H4 (cell line): ENCODE data around the gene TMA7. TPM values are rescaled to one million over a fixed set of nuclear protein-coding genes. Genes with fewer than 3 reads are reported as not detected.
"Not testable (repeated sequence)": the region's sequence is repeated elsewhere in the genome, so short reads cannot be mapped to it uniquely, and the experiment has no call there.

ENCODE experiments used
- DNase-seq: peaks from one replicate; pipeline ENCODE4 v3.0.0-alpha.2; 2015; ENCODE audit warnings: low spot score
- total RNA-seq: library from RNA; depleted of rRNA; stranded (reverse); fragments of >200 nt; shearing (Covaris generic); gene quantifications from 2 replicates; pipeline ENCODE4 v1.2.3, GENCODE V29; 2014

Gene TMA7
- total RNA-seq, 1 experiment from 2014 or later = 502 TPM

DNA sequence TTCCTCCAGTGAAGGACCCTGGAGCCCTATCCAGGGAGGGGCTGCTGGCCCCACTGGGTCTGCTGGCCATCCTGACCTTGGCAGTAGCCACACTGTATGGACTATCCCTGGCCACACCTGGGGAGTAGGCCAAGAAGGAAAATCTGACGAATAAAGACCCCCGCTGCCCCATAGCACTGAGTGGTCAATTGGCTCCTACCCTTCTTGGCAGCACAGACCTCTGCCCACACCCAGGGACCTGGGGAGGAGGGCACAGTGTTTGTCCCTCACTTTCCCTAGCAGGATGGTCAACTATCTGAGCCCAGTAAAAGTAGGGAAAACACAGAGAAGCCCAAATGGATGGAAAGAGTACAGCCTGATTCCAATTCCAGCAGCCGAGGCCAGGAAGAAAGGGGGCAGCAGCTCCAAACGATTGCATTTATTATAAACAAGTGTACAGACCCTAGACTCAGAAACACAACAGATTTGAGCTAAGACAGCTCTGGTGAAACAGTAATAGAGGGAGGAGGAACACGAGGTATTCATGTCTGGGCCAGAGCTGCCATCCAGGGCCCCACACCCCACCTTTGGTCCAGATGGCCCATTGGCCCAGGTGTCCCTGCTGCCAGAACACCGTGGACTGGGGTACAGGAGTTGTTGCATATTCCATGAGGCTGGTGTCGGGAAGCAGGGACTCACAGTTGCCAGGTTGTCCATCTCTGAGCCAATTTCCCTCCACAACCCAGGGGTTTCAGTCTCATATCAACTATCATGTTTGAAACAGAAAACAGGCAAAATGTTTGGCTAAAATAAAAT lies 27.6 kb downstream of the TMA7 start:
- DNase-seq = no peak

DNA sequence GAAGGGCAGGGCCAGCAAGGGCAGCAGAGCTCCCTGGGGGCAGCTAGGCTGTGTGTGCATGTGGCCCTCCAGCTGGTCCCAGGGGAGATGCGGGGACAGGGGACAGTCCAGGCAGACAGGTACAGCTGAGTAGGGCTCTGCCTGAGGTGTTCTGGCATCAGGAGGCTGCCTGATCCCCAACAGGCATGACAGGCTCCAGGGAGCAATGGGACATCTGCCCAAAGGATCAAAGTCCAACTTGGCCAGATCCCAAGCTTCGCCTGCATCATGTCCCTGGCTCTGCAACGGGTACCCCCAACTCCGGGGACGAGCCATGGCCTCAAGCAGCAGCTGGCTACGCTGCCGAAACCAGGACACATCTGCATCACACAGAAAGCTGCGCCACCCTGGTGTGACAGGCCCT lies 28.3 kb downstream of the TMA7 start:
- DNase-seq = no peak

DNA sequence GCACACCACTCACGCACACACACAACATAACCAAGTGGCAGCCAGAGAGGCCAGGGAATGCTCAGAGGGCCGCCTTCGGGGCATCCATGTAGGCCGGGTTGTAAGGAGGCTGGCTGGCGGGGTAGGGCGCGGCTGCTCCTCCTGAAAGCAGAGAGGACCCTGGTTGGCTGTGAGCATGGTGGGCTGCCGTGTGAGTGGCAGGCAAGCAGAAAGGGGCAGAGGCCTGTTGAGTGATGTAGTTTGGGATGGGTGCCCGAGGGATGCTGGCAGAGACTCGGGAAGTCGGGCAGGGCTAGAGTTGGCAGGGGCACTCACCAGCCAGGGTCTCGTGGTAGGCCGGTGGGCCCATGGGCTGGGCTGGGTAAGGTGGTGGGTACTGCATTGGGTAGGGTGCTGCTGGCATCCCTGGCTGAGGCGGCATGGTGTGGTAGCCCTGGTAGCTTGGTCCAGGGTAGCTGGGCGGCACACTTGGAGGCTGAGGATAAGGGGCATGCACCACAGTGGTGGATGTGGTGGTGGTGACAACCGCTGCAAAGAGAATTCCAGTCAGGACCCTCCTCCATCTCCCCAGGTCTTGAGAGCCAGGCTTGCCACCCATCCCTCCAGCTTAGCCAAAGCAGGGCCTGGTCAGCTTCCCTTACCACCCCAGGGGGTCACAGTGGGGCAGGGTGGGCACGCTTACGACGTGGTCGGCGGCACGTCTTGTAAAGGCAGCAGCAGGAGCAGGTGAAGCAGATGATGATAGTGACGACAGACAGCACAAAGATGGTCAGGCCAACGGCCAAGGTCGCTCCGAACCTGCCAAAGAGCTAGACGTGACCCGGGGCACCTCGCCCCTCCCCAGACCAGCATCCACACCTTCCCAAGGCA lies 29.2 kb downstream of the TMA7 start:
- no peak for DNase-seq

DNA sequence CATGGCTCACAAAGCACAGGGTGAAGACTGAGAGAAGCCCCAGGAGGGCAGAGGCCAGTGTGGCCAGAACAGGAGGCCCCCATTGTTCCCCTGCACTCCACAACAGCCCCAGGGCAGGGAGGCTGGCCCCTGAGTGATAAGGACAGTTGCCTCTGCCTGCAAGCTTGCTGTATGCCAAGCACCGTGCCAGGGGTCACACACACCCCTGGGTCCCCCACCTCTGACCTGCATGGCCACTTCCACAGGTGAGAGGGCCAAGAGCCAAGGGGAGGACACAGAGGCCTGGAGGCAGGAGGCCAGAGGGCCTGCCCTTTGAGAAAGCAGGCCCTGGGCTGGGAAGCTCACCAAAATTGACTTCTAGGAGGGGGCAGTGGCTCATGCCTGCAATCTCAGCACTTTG lies 30.2 kb downstream of the TMA7 start:
- no peak for DNase-seq

DNA sequence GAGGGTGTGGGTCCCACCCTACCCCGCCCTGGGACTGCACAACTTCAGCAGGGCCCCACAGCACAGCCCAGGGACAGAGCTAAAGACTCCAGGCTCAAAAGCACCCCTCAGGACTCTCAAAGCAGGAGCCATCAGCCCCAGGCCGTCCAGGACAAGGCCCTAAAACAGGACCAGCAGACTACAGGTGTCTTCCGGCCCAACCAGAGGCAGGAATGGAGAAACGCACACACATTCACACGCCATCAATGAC lies 32.5 kb downstream of the TMA7 start:
- DNase-seq = no peak

DNA sequence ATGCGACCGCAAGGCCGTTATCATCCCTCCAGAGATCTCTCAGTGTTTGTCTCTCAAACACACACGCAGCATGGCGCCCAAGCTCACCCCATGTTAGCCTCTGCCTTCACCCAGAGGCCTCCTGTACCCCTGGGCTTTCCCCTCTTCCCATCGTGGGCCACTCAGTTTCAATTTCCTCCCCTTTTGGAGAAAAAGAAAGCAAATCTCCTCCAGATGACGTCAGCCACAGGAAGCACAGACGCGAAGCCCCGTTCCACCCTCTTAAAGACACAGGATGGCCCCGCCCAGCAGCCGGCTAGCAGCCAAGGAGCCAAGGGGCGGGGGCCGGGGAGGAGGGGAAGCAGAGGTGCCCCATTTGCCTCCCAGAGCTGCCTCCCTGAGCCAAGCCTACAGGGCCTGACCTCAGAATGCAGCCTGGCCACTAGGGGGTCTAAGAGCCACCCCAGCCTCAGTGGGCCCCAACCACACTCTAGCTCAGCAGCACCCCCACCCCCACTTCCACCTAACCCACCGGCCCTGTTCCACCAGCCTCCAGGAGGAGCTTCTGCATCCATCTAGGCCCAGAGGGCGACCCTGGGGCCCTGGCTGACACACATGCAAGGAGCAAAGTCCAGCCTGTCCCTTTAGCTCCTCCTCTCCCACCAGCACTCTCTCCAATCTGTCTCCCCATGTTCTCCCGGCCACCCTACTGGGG lies 33.0 kb downstream of the TMA7 start:
- DNase-seq = peak; percentile 92

DNA sequence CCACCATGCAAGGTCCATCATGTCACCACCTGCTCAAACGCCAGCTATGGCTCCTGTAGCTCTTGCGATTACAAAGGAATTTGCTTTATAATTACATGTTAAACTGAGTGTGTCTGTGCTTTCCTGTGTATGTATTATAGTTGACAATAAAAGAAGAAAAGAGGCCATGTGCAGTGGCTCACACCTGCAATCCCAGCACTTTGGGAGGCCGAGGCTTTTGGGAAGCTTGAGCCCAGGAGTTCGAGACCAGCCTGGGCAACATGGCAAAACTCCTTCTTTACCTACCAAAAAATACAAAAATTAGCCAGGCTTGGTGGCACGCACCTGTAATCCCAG lies 33.5 kb downstream of the TMA7 start:
- DNase-seq = no peak

DNA sequence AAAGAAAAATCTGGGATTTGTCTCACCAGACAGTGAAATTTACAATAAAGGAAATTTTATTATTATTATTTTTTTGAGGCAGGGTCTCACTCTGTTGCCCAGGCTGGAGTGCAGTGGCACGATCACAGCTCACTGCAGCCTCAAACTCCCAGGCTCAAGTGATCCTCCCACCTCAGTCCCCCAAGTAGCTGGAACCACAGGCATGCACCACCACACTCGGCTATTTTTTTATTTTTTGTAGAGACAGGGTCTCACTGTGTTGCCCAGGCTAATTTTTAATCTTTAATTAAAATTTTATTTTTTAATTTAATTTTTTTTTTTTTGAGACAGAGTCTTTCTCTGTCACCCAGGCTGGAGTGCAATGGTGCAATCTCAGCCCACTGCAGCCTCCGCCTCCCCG lies 34.0 kb downstream of the TMA7 start:
- not testable (repeated sequence) for DNase-seq

DNA sequence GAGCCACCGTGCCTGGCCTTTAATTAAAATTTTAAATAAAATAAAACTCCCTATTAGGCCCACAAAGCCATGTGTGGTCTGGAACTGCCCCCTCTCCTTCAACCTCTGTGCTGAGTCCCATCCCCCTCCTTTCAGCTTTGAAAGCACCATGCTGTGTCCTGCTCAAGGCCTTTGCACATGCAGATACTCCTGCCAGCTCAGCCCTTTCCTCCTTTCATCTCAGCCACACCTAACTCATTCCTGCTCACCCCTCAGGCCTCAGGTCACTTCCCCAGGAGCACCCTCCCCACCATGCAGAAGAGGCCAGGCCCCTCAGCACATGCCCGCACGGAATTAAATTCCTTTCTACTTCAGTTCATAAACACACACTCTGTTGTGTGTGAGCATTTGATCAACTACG lies 34.6 kb downstream of the TMA7 start:
- DNase-seq = no peak

DNA sequence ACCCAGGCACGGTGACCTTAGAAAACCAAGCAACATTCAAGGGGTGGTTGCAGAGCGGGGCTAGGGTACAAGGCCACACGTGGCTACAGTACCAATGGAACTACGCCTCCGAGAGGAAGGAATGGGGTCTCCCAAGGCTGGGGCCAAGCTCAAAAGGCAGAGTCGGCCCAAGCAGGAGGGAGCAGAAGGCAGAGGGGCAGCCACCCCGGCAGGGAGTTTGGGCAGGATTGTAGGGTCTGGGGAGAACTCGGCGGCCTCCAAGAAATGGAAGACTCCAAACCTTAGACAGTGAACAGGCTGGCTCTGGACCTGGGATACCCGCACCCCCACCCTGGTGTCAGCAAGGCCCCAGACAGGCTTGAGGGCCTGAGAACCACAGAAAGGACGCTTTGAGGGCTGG lies 35.1 kb downstream of the TMA7 start:
- no peak for DNase-seq

DNA sequence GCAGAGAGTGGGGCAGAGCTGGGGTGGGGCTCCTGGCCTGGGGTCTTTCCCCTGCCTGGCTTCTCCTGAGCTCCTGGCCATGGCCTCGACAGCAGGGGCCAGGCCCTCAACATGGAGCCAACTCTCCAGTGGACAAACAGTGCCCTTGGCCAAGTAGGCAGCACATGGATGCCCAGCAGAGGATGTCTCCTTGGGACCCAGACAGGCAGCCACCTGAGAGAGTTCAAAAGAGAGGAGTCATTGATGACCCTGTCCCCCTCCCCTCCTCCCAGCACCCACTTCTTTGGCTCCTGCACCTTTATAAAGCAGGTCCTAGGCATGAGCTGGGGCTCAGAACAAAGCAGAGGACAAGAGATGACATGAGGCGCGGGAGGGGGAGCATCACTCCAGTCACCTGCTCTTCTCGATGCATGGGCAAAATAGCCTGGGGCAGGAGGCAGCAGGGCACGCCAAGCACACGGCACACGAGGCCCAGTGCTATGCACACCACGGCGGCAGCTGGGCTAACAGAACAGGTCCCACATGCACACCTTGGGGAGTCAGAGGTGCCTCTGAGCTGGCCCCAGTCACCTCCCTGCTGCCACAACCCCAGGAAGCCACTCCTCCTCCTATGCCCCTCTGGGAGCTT lies 36.5 kb downstream of the TMA7 start:
- DNase-seq = no peak

DNA sequence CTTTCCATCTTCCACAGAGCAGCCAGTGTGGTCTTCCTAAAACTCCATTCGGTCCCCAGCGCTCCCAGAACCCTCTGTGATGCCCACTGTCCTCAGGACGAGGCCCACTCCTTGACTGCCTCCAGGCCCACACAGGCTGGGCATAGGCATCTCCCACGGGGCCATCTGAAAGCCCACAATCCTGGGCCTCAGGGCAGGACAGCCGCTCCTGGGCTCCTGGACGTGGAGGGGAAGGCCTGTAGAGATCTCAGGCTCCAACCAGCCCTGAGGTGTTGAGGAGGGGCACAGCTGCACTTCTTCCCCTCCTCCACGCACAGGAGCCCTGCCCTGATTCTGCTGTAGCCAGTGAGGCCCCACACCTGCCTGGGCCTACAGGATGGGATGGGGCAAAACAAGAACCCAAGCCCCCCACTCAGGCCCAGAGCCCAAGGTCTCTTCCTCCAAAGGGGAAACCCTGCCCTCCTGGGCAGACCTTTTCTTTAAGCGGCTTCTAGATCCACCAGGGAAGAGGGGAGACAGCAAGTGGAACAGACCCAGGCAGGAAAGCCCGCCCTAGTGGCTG lies 38.0 kb downstream of the TMA7 start:
- DNase-seq = no peak

DNA sequence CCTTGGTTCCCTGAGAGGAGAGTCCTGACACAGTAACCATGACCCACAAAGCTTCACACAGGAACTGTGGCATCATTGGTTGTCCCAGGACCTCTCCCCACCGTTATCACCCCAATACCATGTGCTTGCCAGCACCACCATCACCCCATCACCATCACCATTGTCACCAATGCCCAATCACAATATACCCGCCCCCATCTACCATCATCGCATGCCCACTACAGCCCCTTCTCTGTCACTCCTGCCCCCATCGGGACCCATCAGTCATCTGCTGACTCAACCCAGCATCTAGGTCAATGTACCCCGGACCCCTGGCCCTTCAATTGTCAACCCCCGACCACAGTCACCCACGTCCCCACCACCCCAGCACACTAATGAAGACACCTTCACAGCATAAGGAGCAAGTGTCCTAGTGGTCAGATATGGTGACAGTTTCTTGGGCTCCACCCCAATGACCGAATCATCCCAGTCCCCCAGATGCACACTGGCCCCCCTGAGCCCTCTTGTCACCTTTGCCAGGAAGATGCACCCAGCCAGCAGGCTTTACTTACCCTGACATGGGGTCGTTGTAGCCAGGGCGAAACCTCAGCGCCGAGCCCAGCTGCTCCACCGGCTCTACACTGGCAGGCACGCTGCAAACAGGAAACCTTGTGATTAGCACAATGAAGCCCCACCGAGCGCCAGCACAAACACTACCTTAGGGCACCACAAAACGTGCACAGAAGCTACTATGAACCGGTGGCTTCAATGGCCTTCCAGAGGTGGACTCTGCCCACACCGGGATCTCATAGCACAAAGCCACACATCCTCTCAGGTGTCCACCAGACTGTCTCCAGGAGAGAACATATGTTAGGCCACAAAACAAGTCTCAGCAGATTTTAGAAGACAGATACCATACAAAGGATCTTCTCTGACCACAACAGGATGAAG lies 38.8 kb downstream of the TMA7 start:
- no peak for DNase-seq

DNA sequence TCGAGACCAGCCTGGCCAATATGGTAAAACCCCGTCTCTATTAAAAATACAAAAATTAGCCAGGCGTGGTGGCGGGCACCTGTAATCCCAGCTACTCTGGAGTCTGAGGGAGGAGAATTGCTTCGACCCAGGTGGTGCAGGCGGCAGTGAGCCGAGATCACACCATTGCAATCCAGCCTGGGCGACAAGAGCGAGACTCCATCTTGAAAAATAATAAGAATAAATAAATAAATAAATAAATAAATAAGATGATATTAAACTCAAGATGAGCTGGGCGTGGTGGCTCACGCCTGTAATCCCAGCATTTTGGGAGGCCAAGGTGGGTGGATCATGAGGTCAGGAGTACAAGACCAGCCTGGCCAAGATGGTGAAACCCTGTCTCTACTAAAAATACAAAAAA lies 40.8 kb downstream of the TMA7 start:
- not testable (repeated sequence) for DNase-seq

DNA sequence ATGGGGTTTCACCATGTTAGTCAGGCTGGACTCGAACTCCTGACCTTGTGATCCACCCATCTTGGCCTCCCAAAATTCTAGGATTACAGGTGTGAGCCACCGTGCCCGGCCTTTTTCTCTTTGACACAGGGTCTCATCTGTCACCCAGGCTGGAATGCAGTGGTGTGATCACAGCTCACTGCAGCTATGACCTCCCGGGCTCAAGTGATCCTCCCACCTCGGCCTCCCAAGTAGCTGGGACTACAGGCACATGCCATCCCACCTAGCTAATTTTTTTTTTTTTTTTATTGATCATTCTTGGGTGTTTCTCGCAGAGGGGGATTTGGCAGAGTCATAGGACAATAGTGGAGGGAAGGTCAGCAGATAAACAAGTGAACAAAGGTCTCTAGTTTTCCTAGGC lies 42.8 kb downstream of the TMA7 start:
- not testable (repeated sequence) for DNase-seq

DNA sequence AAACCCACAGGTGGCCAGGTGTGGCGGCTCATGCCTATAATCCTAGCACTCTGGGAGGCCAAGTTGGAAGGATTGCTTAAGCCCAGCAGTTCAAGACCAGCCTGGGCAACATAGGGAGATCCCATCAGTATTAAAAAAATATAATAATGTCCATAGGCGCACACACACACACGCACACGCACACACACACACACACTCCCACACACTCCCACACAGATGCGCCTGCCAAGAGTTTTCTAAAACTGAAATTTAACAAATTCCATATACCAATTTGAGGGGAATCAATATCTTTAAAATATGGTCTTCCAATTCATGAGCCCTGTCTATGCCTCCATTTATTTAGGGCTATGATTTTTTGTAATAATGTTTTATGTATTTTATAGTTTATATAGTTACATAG lies 46.9 kb downstream of the TMA7 start:
- DNase-seq = no peak

DNA sequence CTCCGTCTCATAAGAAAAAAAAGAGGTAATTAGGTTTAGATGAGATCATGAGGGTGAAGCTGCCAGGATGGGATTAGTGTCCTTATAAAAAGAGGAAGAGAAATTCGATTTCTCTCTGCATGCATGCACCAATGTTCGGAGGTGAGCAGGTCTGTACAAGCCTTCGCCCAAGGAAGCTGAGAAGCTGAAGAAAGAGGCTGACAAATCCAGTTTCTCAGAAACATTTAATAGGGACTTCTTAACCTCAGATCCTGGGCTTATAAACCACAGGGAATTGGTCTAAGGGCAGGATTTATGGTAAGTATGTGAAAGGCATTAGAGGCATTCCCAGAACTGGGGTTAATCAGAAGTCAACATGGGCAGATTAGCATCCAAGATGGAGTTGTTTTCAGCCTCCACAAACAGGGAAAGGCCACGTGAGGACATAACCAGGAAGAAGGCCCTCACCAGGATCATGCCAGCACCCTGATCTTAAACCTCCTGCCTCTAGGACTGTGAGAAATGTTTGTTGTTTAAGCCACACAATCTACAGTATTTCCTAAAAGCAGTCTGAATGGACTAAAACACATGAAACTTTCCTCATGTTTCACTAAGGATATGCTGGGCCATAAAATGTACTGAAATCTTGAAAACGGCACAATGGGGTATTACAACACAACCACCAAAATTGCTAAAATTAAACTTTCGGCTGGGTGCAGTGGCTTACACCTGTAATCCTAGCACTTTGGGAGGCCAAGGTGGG lies 52.6 kb downstream of the TMA7 start:
- DNase-seq = peak; percentile 49

DNA sequence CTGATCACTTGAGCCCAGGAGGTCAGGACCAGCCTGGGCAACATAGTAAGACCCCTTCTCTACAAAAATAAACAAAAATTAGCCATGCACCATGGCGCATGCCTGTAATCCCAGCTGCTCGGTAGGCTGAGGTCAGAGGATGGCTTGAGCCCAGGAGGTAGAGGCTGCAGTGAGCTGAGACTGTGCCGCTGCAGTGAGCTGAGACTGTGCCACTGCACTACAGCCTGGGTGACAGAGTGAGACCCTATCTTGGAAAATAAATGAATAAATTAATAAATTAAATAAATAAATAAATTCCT lies 53.1 kb downstream of the TMA7 start:
- DNase-seq = no peak
